ENCODE results near the gene BBX.

The BBX gene

DNA sequence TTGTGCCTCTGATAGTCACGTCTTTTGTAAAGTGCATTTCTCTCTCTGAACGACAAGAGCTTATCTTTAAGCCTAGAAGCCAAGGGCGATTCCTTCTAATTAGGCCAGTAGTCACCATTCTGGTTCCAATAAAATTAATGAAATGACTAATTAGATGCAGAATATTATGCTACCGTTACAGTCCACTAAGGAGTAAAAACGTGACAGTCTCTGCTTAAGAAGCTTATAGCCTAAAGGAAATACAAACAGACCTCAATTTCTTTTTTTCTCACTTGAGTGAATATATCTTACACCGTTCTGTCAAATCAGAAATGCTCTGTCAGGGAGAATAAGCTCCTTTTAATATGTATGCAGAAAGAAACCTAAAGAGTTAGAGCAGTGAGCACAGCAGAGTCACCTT lies 332.0 kb downstream of the BBX start:
- TF ChIP-seq, protein P1, sequence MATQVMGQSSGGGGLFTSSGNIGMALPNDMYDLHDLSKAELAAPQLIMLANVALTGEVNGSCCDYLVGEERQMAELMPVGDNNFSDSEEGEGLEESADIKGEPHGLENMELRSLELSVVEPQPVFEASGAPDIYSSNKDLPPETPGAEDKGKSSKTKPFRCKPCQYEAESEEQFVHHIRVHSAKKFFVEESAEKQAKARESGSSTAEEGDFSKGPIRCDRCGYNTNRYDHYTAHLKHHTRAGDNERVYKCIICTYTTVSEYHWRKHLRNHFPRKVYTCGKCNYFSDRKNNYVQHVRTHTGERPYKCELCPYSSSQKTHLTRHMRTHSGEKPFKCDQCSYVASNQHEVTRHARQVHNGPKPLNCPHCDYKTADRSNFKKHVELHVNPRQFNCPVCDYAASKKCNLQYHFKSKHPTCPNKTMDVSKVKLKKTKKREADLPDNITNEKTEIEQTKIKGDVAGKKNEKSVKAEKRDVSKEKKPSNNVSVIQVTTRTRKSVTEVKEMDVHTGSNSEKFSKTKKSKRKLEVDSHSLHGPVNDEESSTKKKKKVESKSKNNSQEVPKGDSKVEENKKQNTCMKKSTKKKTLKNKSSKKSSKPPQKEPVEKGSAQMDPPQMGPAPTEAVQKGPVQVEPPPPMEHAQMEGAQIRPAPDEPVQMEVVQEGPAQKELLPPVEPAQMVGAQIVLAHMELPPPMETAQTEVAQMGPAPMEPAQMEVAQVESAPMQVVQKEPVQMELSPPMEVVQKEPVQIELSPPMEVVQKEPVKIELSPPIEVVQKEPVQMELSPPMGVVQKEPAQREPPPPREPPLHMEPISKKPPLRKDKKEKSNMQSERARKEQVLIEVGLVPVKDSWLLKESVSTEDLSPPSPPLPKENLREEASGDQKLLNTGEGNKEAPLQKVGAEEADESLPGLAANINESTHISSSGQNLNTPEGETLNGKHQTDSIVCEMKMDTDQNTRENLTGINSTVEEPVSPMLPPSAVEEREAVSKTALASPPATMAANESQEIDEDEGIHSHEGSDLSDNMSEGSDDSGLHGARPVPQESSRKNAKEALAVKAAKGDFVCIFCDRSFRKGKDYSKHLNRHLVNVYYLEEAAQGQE (IDR thresholded peaks at IDR 0.05; ENCODE audit: insufficient read depth in 1 of 2, low read depth in 2 of 2, low read length in 2 of 2), result no peak
- no peak for TF ChIP-seq SIN3A (IDR thresholded peaks at IDR 0.05; ENCODE audit: borderline replicate concordance, insufficient read depth, low read length)
- TF ChIP-seq FOXP2 (optimal IDR thresholded peaks at IDR 0.05; ENCODE audit: borderline replicate concordance, extremely low read depth, extremely low read length, insufficient read depth), result no peak

DNA sequence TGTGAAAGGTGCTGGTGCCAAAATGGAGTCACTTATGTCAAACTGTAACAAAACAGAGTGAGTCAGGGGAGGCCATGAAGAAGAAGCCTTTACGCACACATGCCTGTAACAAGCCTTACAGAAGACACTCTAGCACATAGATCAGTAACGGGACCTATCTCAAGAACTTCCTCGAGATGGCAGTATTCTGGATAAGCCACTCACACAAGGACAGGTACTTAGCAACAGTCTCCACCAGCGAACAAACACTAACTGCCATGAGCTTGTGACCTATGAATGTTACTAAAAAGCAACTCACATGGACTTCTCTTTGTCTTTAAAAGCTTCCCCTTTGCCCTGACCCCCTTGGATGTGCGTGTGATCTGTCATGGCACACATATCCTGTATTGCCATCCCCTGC lies 332.9 kb downstream of the BBX start:
- TF ChIP-seq FOXP2 (optimal IDR thresholded peaks at IDR 0.05; ENCODE audit: borderline replicate concordance, extremely low read depth, extremely low read length, insufficient read depth), result no peak
- no peak for TF ChIP-seq TAF1 (IDR thresholded peaks at IDR 0.05; ENCODE audit: borderline replicate concordance, insufficient read depth, low read length)
- no peak for TF ChIP-seq POLR2AphosphoS5 (IDR thresholded peaks at IDR 0.05; ENCODE audit: low read depth, low read length)
- TF ChIP-seq SIN3A (IDR thresholded peaks at IDR 0.05; ENCODE audit: borderline replicate concordance, insufficient read depth, low read length), result no peak
- TF ChIP-seq, protein P1 (IDR thresholded peaks at IDR 0.05; ENCODE audit: insufficient read depth in 1 of 2, low read depth in 2 of 2, low read length in 2 of 2), result no peak

DNA sequence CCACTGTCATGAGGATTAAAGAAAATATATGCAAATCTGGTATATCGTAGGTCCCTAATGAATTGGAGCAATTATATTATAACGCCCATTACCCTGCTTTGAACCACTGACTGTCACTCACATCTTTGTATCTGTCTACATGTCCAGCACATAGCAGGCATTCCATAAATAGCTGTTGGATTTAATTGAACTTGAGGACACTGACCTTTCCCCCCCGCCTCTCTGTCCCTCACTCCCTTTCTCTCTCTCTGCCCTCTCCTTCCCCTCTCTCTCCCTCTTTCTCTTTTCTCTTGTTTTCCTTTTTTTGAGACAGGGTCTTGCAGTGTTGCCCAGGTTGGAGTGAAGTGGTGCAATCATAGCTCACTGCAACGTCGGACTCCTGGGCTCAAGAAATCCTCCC lies 335.1 kb downstream of the BBX start:
- no peak for TF ChIP-seq TAF1 (IDR thresholded peaks at IDR 0.05; ENCODE audit: borderline replicate concordance, insufficient read depth, low read length)
- TF ChIP-seq FOXP2 (optimal IDR thresholded peaks at IDR 0.05; ENCODE audit: borderline replicate concordance, extremely low read depth, extremely low read length, insufficient read depth), result no peak
- TF ChIP-seq, protein P1 (IDR thresholded peaks at IDR 0.05; ENCODE audit: insufficient read depth in 1 of 2, low read depth in 2 of 2, low read length in 2 of 2), result no peak
- TF ChIP-seq POLR2AphosphoS5 (IDR thresholded peaks at IDR 0.05; ENCODE audit: low read depth, low read length), result no peak
- no peak for TF ChIP-seq SIN3A (IDR thresholded peaks at IDR 0.05; ENCODE audit: borderline replicate concordance, insufficient read depth, low read length)

DNA sequence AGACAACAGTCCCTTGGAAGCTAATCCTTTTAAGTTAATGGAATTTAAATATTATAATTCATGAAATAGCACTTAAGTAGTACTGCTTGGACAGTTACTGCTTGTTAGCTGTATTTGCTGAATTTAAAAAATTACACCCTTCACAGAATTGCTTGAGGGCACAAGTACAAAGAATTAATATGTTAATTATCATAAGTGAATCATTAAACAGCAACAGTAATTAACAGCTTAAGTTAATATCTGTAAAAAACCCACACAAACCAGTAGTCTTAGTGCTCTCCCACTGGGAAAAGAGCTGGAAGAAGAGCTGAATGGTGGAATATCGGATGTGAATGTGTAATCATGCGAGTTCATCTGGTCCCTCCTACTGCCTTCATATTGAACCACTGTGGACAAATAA lies 336.1 kb downstream of the BBX start:
- TF ChIP-seq FOXP2 (optimal IDR thresholded peaks at IDR 0.05; ENCODE audit: borderline replicate concordance, extremely low read depth, extremely low read length, insufficient read depth), result no peak
- TF ChIP-seq SIN3A (IDR thresholded peaks at IDR 0.05; ENCODE audit: borderline replicate concordance, insufficient read depth, low read length), result no peak
- TF ChIP-seq POLR2AphosphoS5 (IDR thresholded peaks at IDR 0.05; ENCODE audit: low read depth, low read length), result no peak
- TF ChIP-seq TAF1 (IDR thresholded peaks at IDR 0.05; ENCODE audit: borderline replicate concordance, insufficient read depth, low read length), result no peak
- TF ChIP-seq, protein P1 (IDR thresholded peaks at IDR 0.05; ENCODE audit: insufficient read depth in 1 of 2, low read depth in 2 of 2, low read length in 2 of 2), result no peak

All from PFSK-1 (cell line).